Erythroblast (primary cell): Measurements from ENCODE around the gene C15orf62.

Experiments
- GATA1 ChIP-seq: IDR thresholded peaks from 2 replicates; pipeline ENCODE4 v1.6.1; 2011; ENCODE audit warnings: low read depth, mild to moderate bottlenecking, control low read depth, low read length, moderate library complexity
- POLR2A ChIP-seq: IDR thresholded peaks from 2 replicates; pipeline ENCODE4 v1.6.1; 2011; ENCODE audit warnings: mild to moderate bottlenecking, low read length

- no peak for TF ChIP-seq POLR2A
- no peak for TF ChIP-seq GATA1
These were observed 18.0 kb upstream of the C15orf62 start for GRCh38 chr15:40751745-40752144.
